Right lung (tissue), 5 donors: ENCODE results near the gene HCAR1. TPM values are rescaled to one million over a fixed set of nuclear protein-coding genes. Genes with fewer than 3 reads are reported as not detected.
"Not testable (repeated sequence)": the region's sequence is repeated elsewhere in the genome, so short reads cannot be mapped to it uniquely, and the experiment has no call there.

Source experiments
- DNase-seq, 2 donors: peaks; one replicate each; pipeline ENCODE4 v3.0.0-alpha.2; 2013
- polyA plus RNA-seq, 5 donors: library from polyadenylated mRNA; unstranded; fragments of 120-200 nt; gene quantifications; one replicate each; pipeline versions ENCODE4 v1.2.1 to v1.2.3, GENCODE V29; 2013; ENCODE audit warnings: inconsistent platforms in 1 of 5, low replicate concordance in 1 of 5; ENCODE audit not compliant: insufficient read length in 5 of 5, insufficient read depth in 1 of 5

Gene HCAR1
- polyA plus RNA-seq, 5 donors = 0.23 to 0.49 (median 0.38) TPM

- DNase-seq = no peak
Measured at GRCh38 chr12:122722387-122722786, 8.3 kb downstream of the HCAR1 start.

GRCh38 chr12:122721057-122721545 lies 9.5 kb downstream of the HCAR1 start:
- DNase-seq = no peak

GRCh38 chr12:122716658-122717057 lies 14.0 kb downstream of the HCAR1 start, which contains the start of gene HCAR3:
Gene HCAR3, minus strand, starts transcription at chr12:122716811. Its CDS starts 74 bp downstream, at chr12:122716737.
- not testable (repeated sequence) for DNase-seq

GRCh38 chr12:122715211-122715610 lies 15.4 kb downstream of the HCAR1 start:
- not testable (repeated sequence) for DNase-seq

- DNase-seq = not testable (repeated sequence)
Measured at GRCh38 chr12:122713491-122714188, 17.0 kb downstream of the HCAR1 start.

GRCh38 chr12:122711266-122711665 lies 19.4 kb downstream of the HCAR1 start:
- DNase-seq = not testable (repeated sequence)

- not testable (repeated sequence) for DNase-seq
Measured at GRCh38 chr12:122710341-122710740, 20.3 kb downstream of the HCAR1 start.

GRCh38 chr12:122709287-122709686 lies 21.4 kb downstream of the HCAR1 start:
- not testable (repeated sequence) for DNase-seq

GRCh38 chr12:122703841-122704240 lies 26.8 kb downstream of the HCAR1 start:
- DNase-seq = not testable (repeated sequence)

GRCh38 chr12:122702890-122703611 lies 27.6 kb downstream of the HCAR1 start, which contains the start of gene HCAR2:
Gene HCAR2, minus strand, starts transcription at chr12:122703357. Its CDS starts 74 bp downstream, at chr12:122703283.
- not testable (repeated sequence) for DNase-seq

GRCh38 chr12:122701481-122701880 lies 29.2 kb downstream of the HCAR1 start:
- not testable (repeated sequence) for DNase-seq

GRCh38 chr12:122700038-122700710 lies 30.5 kb downstream of the HCAR1 start:
- DNase-seq = not testable (repeated sequence)

GRCh38 chr12:122696922-122697321 lies 33.7 kb downstream of the HCAR1 start:
- DNase-seq = not testable (repeated sequence)

GRCh38 chr12:122691566-122691965 lies 39.1 kb downstream of the HCAR1 start:
- DNase-seq = no peak

GRCh38 chr12:122688291-122688690 lies 42.4 kb downstream of the HCAR1 start:
- no peak for DNase-seq

- DNase-seq = peak; percentile 54 to 58
Measured at GRCh38 chr12:122687086-122687485, 43.6 kb downstream of the HCAR1 start.

GRCh38 chr12:122686538-122686937 lies 44.1 kb downstream of the HCAR1 start:
- no peak for DNase-seq

- no peak for DNase-seq
Measured at GRCh38 chr12:122684297-122684813, 46.3 kb downstream of the HCAR1 start.

- DNase-seq = no peak
Measured at GRCh38 chr12:122681814-122682213, 48.8 kb downstream of the HCAR1 start.

GRCh38 chr12:122680989-122681388 lies 49.7 kb downstream of the HCAR1 start:
- not testable (repeated sequence) for DNase-seq

GRCh38 chr12:122676781-122677180 lies 53.9 kb downstream of the HCAR1 start:
- DNase-seq = not testable (repeated sequence)
